Small intestine (tissue), 7 donors: Measurements from ENCODE around the gene PRRT3. TPM values are rescaled to one million over a fixed set of nuclear protein-coding genes. Genes with fewer than 3 reads are reported as not detected.
"Not testable (repeated sequence)": the region's sequence is repeated elsewhere in the genome, so short reads cannot be mapped to it uniquely, and the experiment has no call there.

ENCODE experiments used
- DNase-seq, 2 donors: peaks; one replicate each; pipeline versions ENCODE4 v3.0.0 to v3.0.0-alpha.2; 2013
- FAIRE-seq: peaks from 2 replicates; lab custom pipeline; 2012; peaks lifted over from hg19 to GRCh38; lab: Jason Lieb, UNC
- H3K27ac ChIP-seq, 3 donors: one replicate each; pipeline ENCODE4 v1.5.1; 2013; ENCODE audit warnings: low read length in 2 of 3, mild to moderate bottlenecking in 2 of 3, control low read depth in 1 of 3, inconsistent platforms in 1 of 3, low read depth in 1 of 3, moderate library complexity in 1 of 3
- H3K27me3 ChIP-seq, 3 donors: one replicate each; pipeline ENCODE4 v1.6.1; 2013; ENCODE audit warnings: low read length in 3 of 3, inconsistent platforms in 1 of 3; ENCODE audit not compliant: control insufficient read depth in 3 of 3, insufficient read depth in 3 of 3
- H3K36me3 ChIP-seq, 3 donors: one replicate each; pipeline ENCODE4 v1.6.1; 2013; ENCODE audit warnings: low read length in 3 of 3, inconsistent platforms in 1 of 3, low read depth in 1 of 3, mild to moderate bottlenecking in 1 of 3, moderate library complexity in 1 of 3; ENCODE audit not compliant: control insufficient read depth in 3 of 3, insufficient read depth in 2 of 3
- H3K4me1 ChIP-seq, 3 donors: one replicate each; pipeline ENCODE4 v1.6.1; 2013; ENCODE audit warnings: low read length in 2 of 3, inconsistent platforms in 1 of 3, low read depth in 1 of 3, mild to moderate bottlenecking in 1 of 3, moderate library complexity in 1 of 3; ENCODE audit not compliant: control insufficient read depth in 3 of 3, insufficient read depth in 2 of 3
- H3K4me3 ChIP-seq, 3 donors: one replicate each; pipeline ENCODE4 v1.5.1; 2013; ENCODE audit warnings: low read length in 3 of 3, control low read depth in 1 of 3, inconsistent platforms in 1 of 3, low read depth in 1 of 3, mild to moderate bottlenecking in 1 of 3, moderate library complexity in 1 of 3
- H3K9me3 ChIP-seq, 2 donors: one replicate each; pipeline ENCODE4 v1.6.1; 2013; ENCODE audit warnings: low read depth in 1 of 2, low read length in 1 of 2; ENCODE audit not compliant: control insufficient read depth in 2 of 2, insufficient read depth in 1 of 2
- WGBS, 3 donors: extraction: QIAGEN DNeasy Blood & Tissue Kit; methylation state at CpG; one replicate each; pipeline ENCODE4 v1.1.7; 2013; 5-methylcytosine and 5-hydroxymethylcytosine counted together
- polyA plus RNA-seq, 4 donors: library from polyadenylated mRNA; stranded (reverse) in 3 of 4; unstranded in 1 of 4; fragments of 200-250 nt in 3 of 4; fragments of 120-200 nt in 1 of 4; gene quantifications; one replicate each; pipeline versions ENCODE4 v1.2.1 to v1.2.3, GENCODE V29; 2013
- donor health status: healthy with polysubstance abuse.
- donor health status: control.
- donor health status: control.
- donor health status: Bipolar disorder and iron deficiency.
- donor health status: healthy.

The PRRT3 gene
- polyA plus RNA-seq, 4 donors = 0.45 to 1.3 (median 0.82) TPM

- Histone ChIP-seq H3K36me3 (peaks cover 0 to 26% (median 0%) of the 10 kb centered on the region in 3 donors), H3K4me3 (peak within 1 kb of the TSS; percentile 10 to 72 (median 70)), H3K27ac (peak within 1 kb of the TSS; percentile 79 to 91 (median 83)), H3K27me3 (no peaks in the 10 kb centered on the region), H3K9me3 (peaks cover 0 to 7% of the 10 kb centered on the region in 2 donors), H3K4me1 (peaks cover 4 to 38% (median 10%) of the 10 kb centered on the region in 3 donors)
- peak; percentile 80 to 81 for DNase-seq
- FAIRE-seq = no peak
- 4 to 39% (median 31%) methylated on average over 11 to 13 of the region's 13 CpGs for WGBS, 3 donors
Measured at GRCh38 chr3:9902372-9903237, 49.6 kb downstream of the PRRT3 start, which contains the start of gene IL17RE. IL17RE (plus strand) TSS chr3:9902848; CDS start chr3:9902933, 85 bp downstream.

GRCh38 chr3:9901967-9902366, 50.2 kb downstream of the PRRT3 start:
- Histone ChIP-seq H3K36me3 (peaks cover 0 to 20% (median 0%) of the 10 kb centered on the region in 3 donors), H3K4me3 (peak overlapping the region in 1 of 3 donors; percentile 70), H3K27ac (peak overlapping the region; percentile 79 to 91 (median 83)), H3K9me3 (peaks cover 0 to 7% of the 10 kb centered on the region in 2 donors), H3K4me1 (peaks cover 4 to 44% (median 12%) of the 10 kb centered on the region in 3 donors), H3K27me3 (no peaks in the 10 kb centered on the region)
- no peak for FAIRE-seq
- WGBS, 3 donors = 28 to 43% (median 40%) methylated on average over 5 of the region's 5 CpGs
- DNase-seq = no peak

- H3K27ac ChIP-seq = peak overlapping the region in 2 of 3 donors; percentile 14 to 79
- H3K36me3 ChIP-seq = peaks cover 0 to 10% (median 0%) of the 10 kb centered on the region in 3 donors
- not testable (repeated sequence) for H3K9me3 ChIP-seq, H3K4me3 ChIP-seq, FAIRE-seq, H3K27me3 ChIP-seq
- DNase-seq = peak; percentile 90 to 95
- peaks cover 4 to 53% (median 10%) of the 10 kb centered on the region in 3 donors for H3K4me1 ChIP-seq
- 25 to 70% (median 38%) methylated on average over 6 of the region's 6 CpGs for WGBS, 3 donors
Measured at GRCh38 chr3:9900965-9901415, 51.2 kb downstream of the PRRT3 start.

DNA sequence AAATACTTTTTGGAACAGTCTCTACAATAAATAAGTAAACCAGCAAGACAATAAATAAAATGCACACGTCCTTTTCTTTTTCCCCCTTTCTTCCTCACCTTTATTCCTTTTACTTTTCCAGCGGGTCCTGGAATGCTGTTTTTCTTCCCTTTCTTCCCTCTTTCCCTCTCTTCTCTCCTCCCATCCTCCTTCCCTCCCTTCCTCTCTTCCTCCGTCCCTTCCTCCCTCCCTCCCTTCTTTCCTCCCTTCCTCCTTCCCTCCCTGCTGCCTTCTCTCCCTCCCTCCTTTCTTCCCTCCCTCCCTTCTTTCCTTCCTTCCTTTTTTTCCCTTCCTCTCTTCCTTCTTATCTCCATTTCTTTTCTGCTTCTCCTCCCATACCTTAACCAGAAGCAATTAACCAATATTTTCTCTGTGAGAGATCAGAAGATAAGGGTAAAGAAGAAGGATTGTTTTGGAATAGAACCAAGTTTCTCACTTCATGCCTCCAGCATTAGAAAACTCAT, 52.9 kb downstream of the PRRT3 start:
- no peak for FAIRE-seq
- Histone ChIP-seq H3K9me3 (peaks cover 0 to 7% of the 10 kb centered on the region in 2 donors), H3K27ac (peak overlapping the region; percentile 90 to 95 (median 92)), H3K36me3 (peaks cover 0 to 5% (median 0%) of the 10 kb centered on the region in 3 donors), H3K27me3 (no peaks in the 10 kb centered on the region), H3K4me1 (peaks cover 7 to 55% (median 10%) of the 10 kb centered on the region in 3 donors), H3K4me3 (no peak overlapping the region)
- 35 to 52% (median 39%) methylated on average over 3 of the region's 3 CpGs for WGBS, 3 donors
- peak in 1 of 2 donors; percentile 52 for DNase-seq

DNA sequence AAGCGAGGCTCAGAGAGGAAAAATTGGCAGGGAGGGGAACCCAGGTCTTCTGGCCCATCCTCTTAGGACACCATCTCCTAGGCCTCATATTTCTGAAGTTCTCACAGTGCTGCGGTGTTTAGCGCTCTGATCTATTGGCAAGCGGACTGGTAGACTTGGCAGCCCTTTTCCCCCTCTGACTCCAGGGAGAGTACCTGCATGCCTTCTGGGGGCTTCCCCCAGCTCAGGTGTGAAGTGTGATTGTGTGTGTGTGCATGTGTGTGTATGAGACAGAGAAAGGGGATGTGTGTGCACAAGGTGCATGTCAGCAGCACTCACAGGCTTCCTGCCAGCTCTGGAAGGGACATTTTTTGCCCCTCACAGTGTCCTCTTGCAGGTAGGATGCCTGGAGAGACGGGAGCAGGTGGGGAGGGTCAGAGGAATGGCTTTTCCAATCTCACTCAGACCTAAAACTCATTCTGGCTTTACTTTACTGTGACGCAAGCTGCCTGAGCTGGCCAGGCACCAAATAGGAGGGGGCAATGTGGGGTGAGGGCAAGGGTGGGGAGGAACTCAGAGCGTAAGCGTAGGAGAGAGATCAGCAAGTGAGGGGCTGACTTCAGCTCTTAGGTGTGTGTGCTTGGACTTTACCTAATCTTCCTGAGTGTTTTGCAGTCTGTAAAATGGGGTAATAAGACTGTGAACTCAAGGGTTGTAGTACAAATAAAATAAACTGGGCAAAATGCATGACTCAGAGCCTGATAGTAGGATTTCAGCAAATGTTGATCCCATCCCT, 53.6 kb downstream of the PRRT3 start:
- H3K36me3 ChIP-seq = peaks cover 0 to 3% (median 0%) of the 10 kb centered on the region in 3 donors
- 20 to 52% (median 37%) methylated on average over 8 of the region's 8 CpGs for WGBS, 3 donors
- H3K27me3 ChIP-seq = no peaks in the 10 kb centered on the region
- no peak overlapping the region for H3K4me3 ChIP-seq
- H3K4me1 ChIP-seq = peaks cover 7 to 55% (median 11%) of the 10 kb centered on the region in 3 donors
- FAIRE-seq (no peak), DNase-seq (peak; percentile 57 to 88)
- peaks cover 0 to 7% of the 10 kb centered on the region in 2 donors for H3K9me3 ChIP-seq
- peak overlapping the region; percentile 90 to 95 (median 92) for H3K27ac ChIP-seq

- Histone ChIP-seq H3K9me3 (peaks cover 0 to 7% of the 10 kb centered on the region in 2 donors), H3K27ac (peak overlapping the region; percentile 90 to 95 (median 92)), H3K4me3 (no peak overlapping the region), H3K36me3 (peaks cover 3 to 12% (median 3%) of the 10 kb centered on the region in 3 donors), H3K4me1 (peaks cover 7 to 55% (median 16%) of the 10 kb centered on the region in 3 donors), H3K27me3 (no peaks in the 10 kb centered on the region)
- 13 to 45% (median 23%) methylated on average over 4 of the region's 4 CpGs for WGBS, 3 donors
- FAIRE-seq (no peak), DNase-seq (peak; percentile 96 to 99)
Measured at GRCh38 chr3:9897408-9898372, 54.5 kb downstream of the PRRT3 start.

DNA sequence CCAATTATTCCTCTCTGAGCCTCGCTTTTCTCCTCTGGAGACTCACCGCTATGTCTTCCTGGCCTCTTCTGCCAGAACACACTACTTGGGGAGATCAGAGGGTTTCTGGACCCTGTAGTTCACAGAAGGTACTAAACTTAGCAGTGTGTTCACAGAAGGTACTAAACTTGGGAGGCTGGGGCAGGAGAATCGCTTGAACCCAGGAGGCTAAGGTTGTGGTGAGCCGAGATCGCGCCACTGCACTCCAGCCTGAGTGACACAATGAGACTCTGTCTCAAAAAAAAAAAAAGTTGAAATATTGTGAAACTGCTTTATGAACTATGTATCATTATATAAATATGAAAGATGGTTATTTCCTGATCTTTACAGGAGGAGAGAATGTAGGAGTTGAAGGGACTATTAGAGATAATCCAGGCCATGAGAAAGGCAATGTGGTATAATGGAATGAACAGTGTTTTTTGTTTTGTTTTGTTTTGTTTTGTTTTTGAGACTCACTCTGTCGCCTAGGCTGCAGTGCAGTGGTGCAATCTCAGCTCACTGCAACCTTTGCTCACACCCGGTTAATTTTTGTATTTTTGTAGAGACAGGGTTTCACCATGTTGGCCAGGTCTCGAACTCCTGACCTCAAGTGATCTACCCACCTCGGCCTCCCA, 55.3 kb downstream of the PRRT3 start:
- Histone ChIP-seq H3K27ac (peak overlapping the region; percentile 81 to 95 (median 87)), H3K36me3 (peaks cover 3 to 18% (median 3%) of the 10 kb centered on the region in 3 donors), H3K4me1 (peaks cover 5 to 48% (median 14%) of the 10 kb centered on the region in 3 donors)
- DNase-seq = peak; percentile 62 to 64
- not testable (repeated sequence) for H3K27me3 ChIP-seq, H3K9me3 ChIP-seq, H3K4me3 ChIP-seq, FAIRE-seq
- 23 to 72% (median 50%) methylated on average over 8 to 10 of the region's 10 CpGs for WGBS, 3 donors
